ENCODE measurements around the gene C1orf210.

Gene C1orf210

GRCh38 chr1:43246466-43247213 lies 38.7 kb downstream of the C1orf210 start:
- DNase-seq, result no peak

- no peak for DNase-seq
These were observed 42.1 kb downstream of the C1orf210 start for GRCh38 chr1:43243299-43243698.

- DNase-seq, result no peak
These were observed 44.0 kb downstream of the C1orf210 start for GRCh38 chr1:43241413-43241836.

- DNase-seq, result peak in 1 of 2 donors; percentile 49
These were observed 45.9 kb downstream of the C1orf210 start for GRCh38 chr1:43239484-43239883.

- DNase-seq, result no peak
These were observed 46.4 kb downstream of the C1orf210 start for GRCh38 chr1:43238991-43239469.

- DNase-seq, result no peak
These were observed 47.3 kb downstream of the C1orf210 start for GRCh38 chr1:43238085-43238484.

- no peak for DNase-seq
These were observed 48.3 kb downstream of the C1orf210 start for GRCh38 chr1:43237121-43237520.

GRCh38 chr1:43235451-43236121 lies 49.8 kb downstream of the C1orf210 start:
- no peak for DNase-seq

- no peak for DNase-seq
These were observed 50.3 kb downstream of the C1orf210 start for GRCh38 chr1:43235040-43235439.

GRCh38 chr1:43234267-43234666 lies 51.1 kb downstream of the C1orf210 start:
- no peak for DNase-seq

- no peak for DNase-seq
These were observed 51.8 kb downstream of the C1orf210 start for GRCh38 chr1:43233631-43234030.

- DNase-seq, result no peak
These were observed 52.9 kb downstream of the C1orf210 start for GRCh38 chr1:43232482-43232881.

GRCh38 chr1:43232074-43232473 lies 53.3 kb downstream of the C1orf210 start:
- DNase-seq, result no peak
